Muscle layer of colon (tissue), 2 donors: Measurements from ENCODE around the gene SCN3A.

ENCODE experiments used
- H3K27ac ChIP-seq: one replicate; pipeline ENCODE4 v1.7.0; 2013; ENCODE audit warnings: low read depth, mild to moderate bottlenecking, low read length, moderate library complexity
- H3K27me3 ChIP-seq, 2 donors: one replicate each; pipeline ENCODE4 v1.7.0; 2013; ENCODE audit warnings: low read length in 2 of 2, mild to moderate bottlenecking in 2 of 2; ENCODE audit not compliant: insufficient read depth in 2 of 2, control insufficient read depth in 1 of 2
- H3K36me3 ChIP-seq: one replicate; pipeline ENCODE4 v1.7.0; 2013; ENCODE audit warnings: mild to moderate bottlenecking, low read length; ENCODE audit not compliant: insufficient read depth
- H3K4me1 ChIP-seq: one replicate; pipeline ENCODE4 v1.7.0; 2013; ENCODE audit warnings: mild to moderate bottlenecking, low read length; ENCODE audit not compliant: insufficient read depth
- H3K4me3 ChIP-seq, 2 donors: one replicate each; pipeline ENCODE4 v1.7.0; 2013; ENCODE audit warnings: low read length in 2 of 2, low read depth in 1 of 2, mild to moderate bottlenecking in 1 of 2, moderate library complexity in 1 of 2
- H3K9ac ChIP-seq: one replicate; pipeline ENCODE4 v1.7.0; 2013; ENCODE audit warnings: low read length
- H3K9me3 ChIP-seq: one replicate; pipeline ENCODE4 v1.7.0; 2013; ENCODE audit warnings: mild to moderate bottlenecking, low read length
- donor health status: abdominal sarcoma.
- donor health status: Adenocarcinoma of cecum.

The SCN3A gene

GRCh38 chr2:165185633-165186032 lies 18.2 kb downstream of the SCN3A start:
- no peaks in the 10 kb centered on the region for H3K4me1 ChIP-seq
- H3K4me3 ChIP-seq: no peak overlapping the region
- no peaks in the 10 kb centered on the region for H3K9me3 ChIP-seq
- H3K27ac ChIP-seq: no peak overlapping the region
- H3K36me3 ChIP-seq: no peaks in the 10 kb centered on the region
- H3K27me3 ChIP-seq: no peaks in the 10 kb centered on the region
- H3K9ac ChIP-seq: no peak overlapping the region

DNA sequence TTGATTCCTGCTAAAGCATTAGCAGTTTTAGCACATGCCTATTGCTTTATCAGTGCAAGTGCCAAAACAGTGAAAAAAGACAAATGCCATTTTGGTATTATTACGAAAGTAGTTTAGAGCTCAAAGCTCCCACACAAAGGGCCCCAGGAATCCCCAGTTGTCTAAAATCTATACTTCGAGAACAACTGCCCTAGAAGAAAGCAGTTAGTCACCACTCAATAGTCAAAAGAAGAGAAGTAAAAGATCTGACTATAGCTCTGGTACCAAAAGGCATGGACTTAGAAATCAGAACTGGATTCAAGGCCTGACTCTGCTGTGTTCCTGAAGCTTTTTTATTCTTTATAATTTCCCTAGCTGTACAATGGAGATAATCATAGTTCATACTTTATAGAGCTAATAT lies 21.8 kb downstream of the SCN3A start:
- Histone ChIP-seq H3K4me1 (no peaks in the 10 kb centered on the region), H3K4me3 (no peak overlapping the region), H3K27ac (no peak overlapping the region), H3K9ac (no peak overlapping the region), H3K27me3 (no peaks in the 10 kb centered on the region), H3K36me3 (no peaks in the 10 kb centered on the region), H3K9me3 (no peaks in the 10 kb centered on the region)

DNA sequence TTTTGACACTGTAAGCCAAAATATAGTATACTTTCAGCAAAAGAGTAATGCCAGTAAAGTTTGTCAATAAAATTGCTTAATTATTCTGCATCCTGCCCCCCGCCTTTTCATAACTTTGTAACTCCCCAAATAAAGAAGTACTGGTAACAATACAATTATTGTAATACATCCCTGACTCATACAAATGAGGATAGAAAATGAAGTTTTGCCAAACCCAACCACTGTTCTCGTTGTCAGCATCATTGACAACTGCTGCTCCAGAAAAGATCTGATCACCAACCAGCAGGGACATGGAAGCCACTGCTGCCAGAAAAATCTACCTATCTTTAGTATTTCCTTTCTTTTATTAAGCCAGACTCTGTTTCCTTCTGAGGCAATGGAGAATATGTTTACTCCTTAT lies 27.1 kb downstream of the SCN3A start:
- Histone ChIP-seq H3K36me3 (no peaks in the 10 kb centered on the region), H3K9ac (no peak overlapping the region), H3K9me3 (no peaks in the 10 kb centered on the region), H3K4me3 (no peak overlapping the region), H3K4me1 (no peaks in the 10 kb centered on the region), H3K27ac (no peak overlapping the region), H3K27me3 (no peaks in the 10 kb centered on the region)

GRCh38 chr2:165173215-165173614 lies 30.6 kb downstream of the SCN3A start:
- H3K9ac ChIP-seq: no peak overlapping the region
- H3K4me1 ChIP-seq: no peaks in the 10 kb centered on the region
- H3K9me3 ChIP-seq: no peaks in the 10 kb centered on the region
- no peaks in the 10 kb centered on the region for H3K36me3 ChIP-seq
- no peak overlapping the region for H3K27ac ChIP-seq
- H3K4me3 ChIP-seq: no peak overlapping the region
- no peaks in the 10 kb centered on the region for H3K27me3 ChIP-seq

GRCh38 chr2:165164201-165164600 lies 39.6 kb downstream of the SCN3A start:
- no peak overlapping the region for H3K27ac ChIP-seq
- no peaks in the 10 kb centered on the region for H3K9me3 ChIP-seq
- H3K4me1 ChIP-seq: no peaks in the 10 kb centered on the region
- no peak overlapping the region for H3K9ac ChIP-seq
- no peak overlapping the region for H3K4me3 ChIP-seq
- H3K27me3 ChIP-seq: no peaks in the 10 kb centered on the region
- no peaks in the 10 kb centered on the region for H3K36me3 ChIP-seq

DNA sequence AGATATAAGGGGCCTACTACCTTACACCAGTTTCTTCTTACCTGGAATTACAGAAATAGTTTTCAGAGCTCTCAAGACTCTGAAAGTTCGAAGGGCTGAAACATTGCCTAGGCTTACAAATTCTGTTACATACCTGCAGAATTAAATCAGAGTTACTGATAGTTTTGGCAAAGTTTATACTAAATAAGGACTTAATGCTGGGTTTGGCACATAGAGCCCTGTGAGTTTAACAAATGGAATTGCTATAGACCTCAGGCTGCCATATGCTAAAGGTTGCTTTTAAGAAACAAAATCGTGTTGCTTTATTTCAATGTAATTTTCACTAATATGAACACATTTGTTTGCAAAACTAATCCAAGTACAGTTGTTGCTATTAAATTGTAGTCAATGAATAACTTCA lies 40.1 kb downstream of the SCN3A start:
- Histone ChIP-seq H3K27ac (no peak overlapping the region), H3K27me3 (no peaks in the 10 kb centered on the region), H3K4me1 (no peaks in the 10 kb centered on the region), H3K9me3 (no peaks in the 10 kb centered on the region), H3K36me3 (no peaks in the 10 kb centered on the region), H3K4me3 (no peak overlapping the region), H3K9ac (no peak overlapping the region)

DNA sequence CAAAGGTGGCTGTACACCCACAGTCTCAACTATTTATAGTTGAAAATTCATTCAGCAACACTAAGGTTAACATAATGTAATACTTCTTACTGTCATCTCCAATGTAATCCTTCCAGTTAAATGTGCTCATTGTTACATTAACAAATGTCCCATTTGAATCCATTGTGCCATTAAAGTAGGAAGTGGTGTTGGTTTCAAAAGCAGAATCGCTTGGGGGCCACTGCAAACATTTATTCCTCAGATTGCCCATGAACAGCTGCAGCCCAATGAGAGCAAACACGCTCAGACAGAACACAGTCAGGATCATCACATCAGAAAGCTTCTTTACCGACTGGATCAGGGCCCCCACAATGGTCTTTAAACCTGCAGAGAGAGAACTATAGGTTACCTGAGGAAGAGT lies 41.4 kb downstream of the SCN3A start:
- no peaks in the 10 kb centered on the region for H3K36me3 ChIP-seq
- H3K27me3 ChIP-seq: no peaks in the 10 kb centered on the region
- H3K4me3 ChIP-seq: no peak overlapping the region
- no peaks in the 10 kb centered on the region for H3K4me1 ChIP-seq
- H3K9ac ChIP-seq: no peak overlapping the region
- no peak overlapping the region for H3K27ac ChIP-seq
- no peaks in the 10 kb centered on the region for H3K9me3 ChIP-seq

GRCh38 chr2:165161510-165161909 lies 42.3 kb downstream of the SCN3A start:
- Histone ChIP-seq H3K27me3 (no peaks in the 10 kb centered on the region), H3K4me1 (no peaks in the 10 kb centered on the region), H3K4me3 (no peak overlapping the region), H3K9ac (no peak overlapping the region), H3K27ac (no peak overlapping the region), H3K9me3 (no peaks in the 10 kb centered on the region), H3K36me3 (no peaks in the 10 kb centered on the region)

DNA sequence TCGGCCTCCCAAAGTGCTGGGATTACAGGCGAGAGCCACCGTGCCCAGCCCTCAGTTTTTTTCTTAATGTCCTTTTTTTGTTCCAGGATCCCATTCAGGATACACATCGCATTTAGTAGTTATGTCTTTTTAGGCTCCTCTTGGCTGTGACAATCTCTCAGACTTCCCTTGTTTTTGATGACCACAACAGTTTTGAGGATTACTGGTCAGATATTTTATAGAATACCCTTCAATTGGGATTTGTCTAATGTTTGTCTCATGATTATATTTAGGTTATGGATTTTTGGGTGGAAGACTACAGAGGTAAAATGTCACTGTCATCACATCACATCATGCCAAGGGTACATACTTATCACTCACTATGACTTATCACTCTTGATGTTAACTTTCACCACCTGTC lies 46.7 kb downstream of the SCN3A start:
- H3K36me3 ChIP-seq: no peaks in the 10 kb centered on the region
- H3K4me3 ChIP-seq: no peak overlapping the region
- no peak overlapping the region for H3K27ac ChIP-seq
- H3K9me3 ChIP-seq: no peaks in the 10 kb centered on the region
- no peak overlapping the region for H3K9ac ChIP-seq
- H3K27me3 ChIP-seq: no peaks in the 10 kb centered on the region
- no peaks in the 10 kb centered on the region for H3K4me1 ChIP-seq

DNA sequence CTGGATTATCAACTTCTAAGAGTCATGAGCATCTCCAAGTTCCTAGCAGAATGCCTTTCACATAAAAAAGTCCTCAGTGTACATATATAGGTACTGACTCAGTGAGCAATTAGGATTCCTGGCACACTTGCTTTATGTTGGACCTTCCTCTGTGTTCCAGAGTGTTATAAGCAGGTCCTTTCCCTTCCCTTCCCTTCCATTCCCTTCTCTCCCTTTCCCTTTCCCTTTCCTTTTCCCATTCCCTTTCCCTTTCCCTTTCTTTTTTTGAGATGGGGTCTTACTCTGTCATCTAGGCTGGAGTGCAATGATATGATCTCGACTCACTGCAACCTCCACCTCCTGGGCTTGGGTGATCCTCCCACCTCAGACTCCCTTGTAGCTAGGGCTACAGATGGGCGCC lies 48.7 kb downstream of the SCN3A start:
- H3K4me1 ChIP-seq: no peaks in the 10 kb centered on the region
- H3K4me3 ChIP-seq: no peak overlapping the region
- H3K27me3 ChIP-seq: no peaks in the 10 kb centered on the region
- H3K36me3 ChIP-seq: no peaks in the 10 kb centered on the region
- no peak overlapping the region for H3K9ac ChIP-seq
- H3K9me3 ChIP-seq: no peaks in the 10 kb centered on the region
- H3K27ac ChIP-seq: no peak overlapping the region

- no peak overlapping the region for H3K4me3 ChIP-seq
- no peak overlapping the region for H3K27ac ChIP-seq
- no peaks in the 10 kb centered on the region for H3K27me3 ChIP-seq
- no peak overlapping the region for H3K9ac ChIP-seq
- H3K4me1 ChIP-seq: no peaks in the 10 kb centered on the region
- no peaks in the 10 kb centered on the region for H3K9me3 ChIP-seq
- H3K36me3 ChIP-seq: no peaks in the 10 kb centered on the region
These were observed 54.4 kb downstream of the SCN3A start for GRCh38 chr2:165149439-165149838.

GRCh38 chr2:165147186-165148045 lies 56.4 kb downstream of the SCN3A start:
- Histone ChIP-seq H3K4me1 (no peaks in the 10 kb centered on the region), H3K27me3 (no peaks in the 10 kb centered on the region), H3K36me3 (no peaks in the 10 kb centered on the region), H3K9ac (no peak overlapping the region), H3K9me3 (no peaks in the 10 kb centered on the region), H3K27ac (no peak overlapping the region), H3K4me3 (no peak overlapping the region)
